ENCODE data around the gene MAP4. TPM values are rescaled to one million over a fixed set of nuclear protein-coding genes. Genes with fewer than 3 reads are reported as not detected.

MAP4 gene
- polyA plus RNA-seq, 3 donors = 6.2 to 24.1 (median 18.4) TPM

GRCh38 chr3:47989981-47990440 lies 26.2 kb downstream of the MAP4 start:
- Histone ChIP-seq H3K27me3 (ENCODE audit: control insufficient read depth in 2 of 2, insufficient read depth in 2 of 2, low read length in 2 of 2) (no peaks in the 10 kb centered on the region), H3K4me2 (replicated peaks; ENCODE audit: extremely low read depth, low read length, poor library complexity, severe bottlenecking) (no peak overlapping the region), H3K4me1 (ENCODE audit: control insufficient read depth in 1 of 2, insufficient read depth in 2 of 2, low read length in 2 of 2) (peaks cover 6 to 11% of the 10 kb centered on the region in 2 donors), H3K9me3 (replicated peaks in 1 of 2; ENCODE audit: control insufficient read depth in 1 of 2, insufficient read depth in 1 of 2, low read length in 2 of 2) (no peaks in the 10 kb centered on the region), H3K9ac (ENCODE audit: insufficient read depth, low read length, poor library complexity, severe bottlenecking) (no peak overlapping the region), H3K79me2 (ENCODE audit: insufficient read depth, low read length) (no peaks in the 10 kb centered on the region), H4K20me1 (ENCODE audit: insufficient read depth, low read length) (peaks cover 4% of the 10 kb centered on the region), H3K36me3 (replicated peaks in 1 of 2; ENCODE audit: control insufficient read depth in 1 of 2, insufficient read depth in 2 of 2, low read length in 2 of 2) (peaks cover 0 to 28% of the 10 kb centered on the region in 2 donors), H3K4me3 (replicated peaks in 1 of 3; ENCODE audit: low read depth in 2 of 3, low read length in 3 of 3) (no peak overlapping the region), H3K27ac (ENCODE audit: low read depth in 1 of 2, low read length in 2 of 2) (no peak overlapping the region), H2AFZ (ENCODE audit: insufficient read depth, low read depth, low read length, poor library complexity, severe bottlenecking) (no peak overlapping the region)
- Mint-ChIP-seq H3K4me3 (no peak overlapping the region), H3K4me1 (peaks cover 9% of the 10 kb centered on the region), H3K9me3 (peaks cover 0 to 2% (median 0%) of the 10 kb centered on the region in 7 donors), H3K36me3 (peaks cover 23 to 44% of the 10 kb centered on the region in 2 donors), H3K27me3 (ENCODE audit: low read depth in 3 of 3) (no peaks in the 10 kb centered on the region), H3K27ac (no peak overlapping the region)
- intact Hi-C loops (cut with micrococcal nuclease) = loop anchor here (2.0 to 5.0 kb wide), 4 partner anchors 153 to 463 kb away; no protein-coding TSS in a partner anchor
- TF ChIP-seq CTCF (IDR thresholded peaks at IDR 0.05) = peak; percentile 87
- no CpG with 5 or more reads among the region's 2 CpGs for WGBS (ENCODE audit: insufficient coverage)
- DNase-seq = peak; percentile 67 to 82 (median 77)

- Histone ChIP-seq H4K20me1 (ENCODE audit: insufficient read depth, low read length) (no peaks in the 10 kb centered on the region), H3K4me2 (replicated peaks; ENCODE audit: extremely low read depth, low read length, poor library complexity, severe bottlenecking) (no peak overlapping the region), H2AFZ (ENCODE audit: insufficient read depth, low read depth, low read length, poor library complexity, severe bottlenecking) (no peak overlapping the region), H3K27me3 (ENCODE audit: control insufficient read depth in 2 of 2, insufficient read depth in 2 of 2, low read length in 2 of 2) (no peaks in the 10 kb centered on the region), H3K9me3 (replicated peaks in 1 of 2; ENCODE audit: control insufficient read depth in 1 of 2, insufficient read depth in 1 of 2, low read length in 2 of 2) (no peaks in the 10 kb centered on the region), H3K4me3 (replicated peaks in 1 of 3; ENCODE audit: low read depth in 2 of 3, low read length in 3 of 3) (no peak overlapping the region), H3K9ac (ENCODE audit: insufficient read depth, low read length, poor library complexity, severe bottlenecking) (no peak overlapping the region), H3K27ac (ENCODE audit: low read depth in 1 of 2, low read length in 2 of 2) (peak overlapping the region in 1 of 2 donors; percentile 69), H3K79me2 (ENCODE audit: insufficient read depth, low read length) (no peaks in the 10 kb centered on the region), H3K36me3 (replicated peaks in 1 of 2; ENCODE audit: control insufficient read depth in 1 of 2, insufficient read depth in 2 of 2, low read length in 2 of 2) (peaks cover 0 to 6% of the 10 kb centered on the region in 2 donors), H3K4me1 (ENCODE audit: control insufficient read depth in 1 of 2, insufficient read depth in 2 of 2, low read length in 2 of 2) (peaks cover 6 to 11% of the 10 kb centered on the region in 2 donors)
- DNase-seq = peak; percentile 30 to 59 (median 44)
- intact Hi-C loops (cut with micrococcal nuclease) = loop anchor here in 1 of 2 donors (5.0 kb wide), 1 partner anchor 458 kb away; no protein-coding TSS in a partner anchor
- Mint-ChIP-seq H3K4me1 (peaks cover 10% of the 10 kb centered on the region), H3K27ac (peak overlapping the region; percentile 16 to 81 (median 72)), H3K27me3 (ENCODE audit: low read depth in 3 of 3) (no peaks in the 10 kb centered on the region), H3K4me3 (no peak overlapping the region), H3K9me3 (peaks cover 0 to 2% (median 0%) of the 10 kb centered on the region in 7 donors), H3K36me3 (peaks cover 11 to 26% of the 10 kb centered on the region in 2 donors)
- TF ChIP-seq CTCF (IDR thresholded peaks at IDR 0.05) = no peak
- WGBS (ENCODE audit: insufficient coverage) = no CpG with 5 or more reads among the region's 1 CpG
Measured at GRCh38 chr3:47985381-47985780, 30.8 kb downstream of the MAP4 start.

Data from CD14-positive monocyte (primary cell).